H1 (cell line): ENCODE data around the gene GBX1. TPM values are rescaled to one million over a fixed set of nuclear protein-coding genes. Genes with fewer than 3 reads are reported as not detected.
A peak's percentile ranks its signal among the peaks of the same experiment; 100 is the strongest.

ENCODE experiments used
- CTCF ChIA-PET: fragments of 300-600 bp; sonication (Branson Sonifier 250); formaldehyde crosslinking; loops from one replicate; lab custom pipeline; 2021; ENCODE audit not compliant: partially characterized antibody; lab: Charles Lee
- POLR2A ChIA-PET: fragments of 300-600 bp; sonication (Branson Sonifier 250); formaldehyde crosslinking; loops from one replicate; lab custom pipeline; 2021; ENCODE audit warnings: inconsistent platforms; ENCODE audit not compliant: partially characterized antibody; lab: Charles Lee
- DNase-seq, 2 experiments: peaks; one replicate each; pipeline versions ENCODE4 v3.0.0 to v3.0.0-alpha.2; 2010 to 2022; ENCODE audit warnings: low spot score in 2 of 2, low read depth in 1 of 2, mixed read lengths in 1 of 2
- FAIRE-seq: peaks from 2 replicates; lab custom pipeline; 2011; peaks lifted over from hg19 to GRCh38; lab: Jason Lieb, UNC
- H2AFZ ChIP-seq: 2 replicates; pipeline ENCODE4 v1.8.1; 2012; ENCODE audit warnings: low read length, inconsistent platforms
- H2AK5ac ChIP-seq: 2 replicates; pipeline ENCODE4 v1.6.1; 2013; ENCODE audit warnings: low read depth, low read length
- H2BK120ac ChIP-seq: replicated peaks from 2 replicates; pipeline ENCODE3; 2013; ENCODE audit warnings: low read depth, low read length, inconsistent platforms
- H2BK12ac ChIP-seq: 2 replicates; pipeline ENCODE4 v1.6.1; 2013; ENCODE audit warnings: low read depth, low read length
- H2BK15ac ChIP-seq: 2 replicates; pipeline ENCODE4 v1.6.1; 2013; ENCODE audit warnings: low read length
- H2BK20ac ChIP-seq: 2 replicates; pipeline ENCODE4 v1.6.1; 2013; ENCODE audit warnings: low read length
- H2BK5ac ChIP-seq: 2 replicates; pipeline ENCODE4 v1.6.1; 2013; ENCODE audit warnings: low read depth, low read length
- H3K14ac ChIP-seq: 2 replicates; pipeline ENCODE4 v1.6.1; 2013; ENCODE audit warnings: inconsistent platforms; ENCODE audit not compliant: insufficient read length
- H3K18ac ChIP-seq: 2 replicates; pipeline ENCODE4 v1.6.1; 2013; ENCODE audit warnings: low read length; ENCODE audit errors: extremely low read depth
- H3K23ac ChIP-seq: 2 replicates; pipeline ENCODE4 v1.6.1; 2013; ENCODE audit warnings: inconsistent platforms; ENCODE audit not compliant: insufficient read length
- H3K23me2 ChIP-seq: 2 replicates; pipeline ENCODE4 v1.6.1; 2013; ENCODE audit warnings: low read depth, low read length
- H3K27ac ChIP-seq: 2 replicates; pipeline ENCODE4 v1.6.1; 2011; ENCODE audit warnings: low read depth, low read length, inconsistent platforms
- H3K27me3 ChIP-seq, 4 experiments: replicated peaks in 1 of 4; 1 replicate in 1 of 4; 2 replicates in 3 of 4; pipeline versions ENCODE4 v1.6.1 to v1.8.1; 2011 to 2013; ENCODE audit warnings: low read length in 3 of 4, mild to moderate bottlenecking in 3 of 4, inconsistent platforms in 2 of 4, mixed read lengths in 2 of 4, moderate library complexity in 1 of 4; ENCODE audit not compliant: control insufficient read depth in 3 of 4, insufficient read depth in 3 of 4; ENCODE audit errors: extremely low read depth in 1 of 4
- H3K36me3 ChIP-seq, 4 experiments: 2 replicates each; pipeline versions ENCODE4 v1.6.1 to v1.8.1; 2011 to 2013; ENCODE audit warnings: mild to moderate bottlenecking in 4 of 4, low read length in 3 of 4, moderate library complexity in 2 of 4, control low read depth in 1 of 4, inconsistent platforms in 1 of 4; ENCODE audit not compliant: insufficient read depth in 4 of 4, control insufficient read depth in 2 of 4
- H3K4ac ChIP-seq: replicated peaks from 2 replicates; pipeline ENCODE3; 2013; ENCODE audit warnings: low read length, low read depth, mixed read lengths, inconsistent platforms; ENCODE audit not compliant: insufficient read length
- H3K4me1 ChIP-seq, 4 experiments: replicated peaks in 1 of 4; 1 replicate in 1 of 4; 2 replicates in 3 of 4; pipeline versions ENCODE4 v1.6.1 to v1.8.1; 2011 to 2013; ENCODE audit warnings: low read length in 3 of 4, inconsistent platforms in 2 of 4, mixed read lengths in 1 of 4; ENCODE audit not compliant: insufficient read depth in 4 of 4, control insufficient read depth in 3 of 4
- H3K4me2 ChIP-seq, 2 experiments: 2 replicates each; pipeline versions ENCODE4 v1.6.1 to v1.8.1; 2011 to 2013; ENCODE audit warnings: low read depth in 2 of 2, low read length in 2 of 2, control low read depth in 1 of 2, inconsistent platforms in 1 of 2, mild to moderate bottlenecking in 1 of 2; ENCODE audit not compliant: insufficient read depth in 1 of 2
- H3K4me3 ChIP-seq, 4 experiments: fragments of 200-600, 300-600 bp in 1 of 4; sonication (generic), shearing (Covaris generic), sonication (Bioruptor Twin) in 1 of 4; 2 replicates each; pipeline versions ENCODE4 v1.5.1 to v1.8.1; 2011 to 2016; ENCODE audit warnings: low read length in 4 of 4, low read depth in 3 of 4, control low read depth in 2 of 4, inconsistent platforms in 2 of 4, mild to moderate bottlenecking in 2 of 4, mixed read lengths in 1 of 4, moderate library complexity in 1 of 4; ENCODE audit not compliant: insufficient read depth in 2 of 4; ENCODE audit errors: extremely low read depth in 1 of 4
- H3K56ac ChIP-seq: replicated peaks from 2 replicates; pipeline ENCODE3; 2013; ENCODE audit warnings: low read depth, mild to moderate bottlenecking, mixed read lengths, low read length, inconsistent platforms; ENCODE audit not compliant: insufficient read length
- H3K79me1 ChIP-seq: 2 replicates; pipeline ENCODE4 v1.6.1; 2013; ENCODE audit warnings: low read depth, low read length, control low read depth
- H3K79me2 ChIP-seq, 2 experiments: 2 replicates each; pipeline versions ENCODE4 v1.6.1 to v1.8.1; 2012 to 2013; ENCODE audit warnings: low read length in 2 of 2, mild to moderate bottlenecking in 2 of 2, inconsistent platforms in 1 of 2; ENCODE audit not compliant: insufficient read depth in 2 of 2, control insufficient read depth in 1 of 2
- H3K9ac ChIP-seq, 4 experiments: replicated peaks in 1 of 4; 1 replicate in 1 of 4; 2 replicates in 3 of 4; pipeline versions ENCODE4 v1.6.1 to v1.8.1; 2011 to 2013; ENCODE audit warnings: low read depth in 3 of 4, low read length in 3 of 4, control low read depth in 2 of 4, mild to moderate bottlenecking in 2 of 4, moderate library complexity in 2 of 4, inconsistent platforms in 1 of 4; ENCODE audit errors: extremely low read depth in 1 of 4
- H3K9me3 ChIP-seq, 2 experiments: 2 replicates each; pipeline versions ENCODE4 v1.6.1 to v1.8.1; 2012 to 2013; ENCODE audit warnings: mild to moderate bottlenecking in 2 of 2, moderate library complexity in 2 of 2, control low read depth in 1 of 2, inconsistent platforms in 1 of 2, low read depth in 1 of 2, low read length in 1 of 2, mixed read lengths in 1 of 2; ENCODE audit not compliant: insufficient read depth in 2 of 2
- H4K20me1 ChIP-seq, 2 experiments: replicated peaks in 1 of 2; 2 replicates each; pipeline versions ENCODE3 to v1.8.1; 2011 to 2013; ENCODE audit warnings: inconsistent platforms in 2 of 2, low read length in 2 of 2, mild to moderate bottlenecking in 1 of 2; ENCODE audit not compliant: insufficient read depth in 2 of 2, control insufficient read depth in 1 of 2
- H4K5ac ChIP-seq: 2 replicates; pipeline ENCODE4 v1.6.1; 2013; ENCODE audit warnings: low read length, low read depth, mixed read lengths, inconsistent platforms; ENCODE audit not compliant: insufficient read length
- H4K8ac ChIP-seq: 2 replicates; pipeline ENCODE4 v1.8.0; 2013; ENCODE audit warnings: mild to moderate bottlenecking, moderate library complexity, low read length, inconsistent platforms; ENCODE audit not compliant: insufficient read depth; ENCODE audit errors: extremely low read depth
- H4K91ac ChIP-seq: replicated peaks from 2 replicates; pipeline ENCODE3; 2013; ENCODE audit warnings: low read length, mixed read lengths, inconsistent platforms; ENCODE audit not compliant: insufficient read length
- CREB1 ChIP-seq: IDR thresholded peaks from 2 replicates; pipeline ENCODE4 v1.6.1; 2012; ENCODE audit warnings: inconsistent platforms
- HDAC6 ChIP-seq: IDR thresholded peaks from one replicate; pipeline ENCODE4 v1.7.1; 2012; ENCODE audit warnings: low read depth, mild to moderate bottlenecking, inconsistent platforms, low read length, moderate library complexity
- KDM1A ChIP-seq: fragments of 200-600, 300-600 bp; sonication (generic); IDR thresholded peaks from 2 replicates; pipeline ENCODE4 v1.7.1; 2016; ENCODE audit warnings: mild to moderate bottlenecking, low read length, borderline replicate concordance
- MAX ChIP-seq: IDR thresholded peaks from 2 replicates; pipeline ENCODE4 v1.6.1; 2012; ENCODE audit warnings: inconsistent platforms
- POLR2A ChIP-seq, 2 experiments: IDR thresholded peaks; 1 replicate in 1 of 2; 2 replicates in 1 of 2; pipeline ENCODE4 v1.6.1; 2011; ENCODE audit warnings: low read depth in 2 of 2, low read length in 2 of 2, mild to moderate bottlenecking in 2 of 2; ENCODE audit errors: control extremely low read depth in 1 of 2
- WGBS, 2 experiments: shearing (Covaris generic) in 1 of 2; methylation state at CpG; one replicate each; pipeline versions ENCODE4 v1.1.6 to v1.1.7; 2013 to 2015; ENCODE audit warnings: low lambda C conversion rate in 2 of 2, mixed read lengths in 2 of 2, inconsistent platforms in 1 of 2, low coverage in 1 of 2, missing lambda C conversion rate in 1 of 2; ENCODE audit not compliant: insufficient replicate concordance in 2 of 2, insufficient coverage in 1 of 2, insufficient read length in 1 of 2; ENCODE audit errors: extremely low coverage in 1 of 2, missing lambda C conversion rate in 1 of 2; 5-methylcytosine and 5-hydroxymethylcytosine counted together
- polyA plus RNA-seq, 7 experiments: library from polyadenylated mRNA; depleted of rRNA in 3 of 7; stranded (reverse) in 5 of 7; unstranded in 2 of 7; fragments of >200 nt in 5 of 7; fragments of 200-250 nt in 2 of 7; gene quantifications; 1 replicate in 5 of 7; 2 replicates in 1 of 7; 4 replicates in 1 of 7; pipeline versions ENCODE4 v1.2.1 to v1.2.3, GENCODE V29; 2011 to 2013; ENCODE audit warnings: missing spikeins in 2 of 7, mixed read lengths in 2 of 7
- total RNA-seq: library from RNA; stranded (reverse); fragmentation: NEBNext Ultra II Directional; extraction: Animal tissue kit (Norgen Biotek cat#: 25700); gene quantifications from 2 replicates; pipeline ENCODE4 v1.2.1, GENCODE V29; 2021

The GBX1 gene
- total and polyA plus RNA-seq, 2 of the 8 experiments (the other 6 are each of a cell fraction or from before 2014, with no cell fraction given) = not detected

GRCh38 chr7:151146761-151147160 lies 20.7 kb downstream of the GBX1 start:
- FAIRE-seq (peak; percentile 39), DNase-seq (no peak)
- no peak overlapping the region for H2BK15ac ChIP-seq
- no peak overlapping the region for H3K4ac ChIP-seq
- POLR2A ChIA-PET = interaction anchor here (1.4 to 2.3 kb wide), 4 partner anchors 9 to 81 kb away, joined by 4 to 8 read pairs (median 4); partner anchors contain the start of gene ABCF2
- H3K14ac ChIP-seq = no peak overlapping the region
- H4K5ac ChIP-seq = no peak overlapping the region
- no peaks in the 10 kb centered on the region for H3K79me1 ChIP-seq
- H4K91ac ChIP-seq = no peak overlapping the region
- no peak overlapping the region for H3K23ac ChIP-seq
- H3K36me3 ChIP-seq = no peaks in the 10 kb centered on the region; a peak in 1 of 8 replicates
- no peak overlapping the region for H3K4me3 ChIP-seq
- H3K4me2 ChIP-seq = no peak overlapping the region
- no peak overlapping the region for H2AFZ ChIP-seq
- H4K20me1 ChIP-seq = peaks cover 1 to 2% of the 10 kb centered on the region in 2 experiments
- H3K27ac ChIP-seq = no peak overlapping the region
- H3K23me2 ChIP-seq = no peaks in the 10 kb centered on the region; the same call in 1 of the 2 replicates
- no peaks in the 10 kb centered on the region for H3K79me2 ChIP-seq
- no peaks in the 10 kb centered on the region for H3K9me3 ChIP-seq
- no peak overlapping the region for H3K9ac ChIP-seq
- peaks cover 0 to 7% (median 3%) of the 10 kb centered on the region in 4 experiments; a peak in 3 of 7 replicates for H3K4me1 ChIP-seq
- H3K27me3 ChIP-seq = peaks cover 0 to 3% (median 0%) of the 10 kb centered on the region in 4 experiments; a peak in 2 of 7 replicates
- H2BK12ac ChIP-seq = no peak overlapping the region
- no peak overlapping the region for H2BK20ac ChIP-seq
- CTCF ChIA-PET = interaction anchor here (1.1 to 18.9 kb wide), 8 partner anchors 8 to 204 kb away, joined by 3 to 197 read pairs (median 6); partner anchors contain the start of gene GBX1
- H2BK120ac ChIP-seq = no peak overlapping the region
- H2BK5ac ChIP-seq = no peak overlapping the region
- no peak overlapping the region for H3K18ac ChIP-seq
- H3K56ac ChIP-seq = no peak overlapping the region
- WGBS, 2 experiments = 94% methylated on average over 3 of the region's 3 CpGs; no CpG with 5 or more reads in 1 of the 2 experiments
- no peak overlapping the region for H2AK5ac ChIP-seq
- no peak overlapping the region for H4K8ac ChIP-seq
- TF ChIP-seq MAX = no peak
- no peak for TF ChIP-seq HDAC6
- no peak for TF ChIP-seq KDM1A
- no peak for TF ChIP-seq CREB1
- TF ChIP-seq POLR2A (IDR thresholded peaks at IDR 0.05; ENCODE audit: control extremely low read depth in 1 of 2, low read depth in 2 of 2, low read length in 2 of 2) = no peak
